ENCODE data around the gene FRAS1. TPM values are rescaled to one million over a fixed set of nuclear protein-coding genes. Genes with fewer than 3 reads are reported as not detected.

Gene FRAS1
- polyA plus RNA-seq, 2 of the 4 experiments (the other 2 are of a cell fraction): 2.3 to 5.8 TPM

DNA sequence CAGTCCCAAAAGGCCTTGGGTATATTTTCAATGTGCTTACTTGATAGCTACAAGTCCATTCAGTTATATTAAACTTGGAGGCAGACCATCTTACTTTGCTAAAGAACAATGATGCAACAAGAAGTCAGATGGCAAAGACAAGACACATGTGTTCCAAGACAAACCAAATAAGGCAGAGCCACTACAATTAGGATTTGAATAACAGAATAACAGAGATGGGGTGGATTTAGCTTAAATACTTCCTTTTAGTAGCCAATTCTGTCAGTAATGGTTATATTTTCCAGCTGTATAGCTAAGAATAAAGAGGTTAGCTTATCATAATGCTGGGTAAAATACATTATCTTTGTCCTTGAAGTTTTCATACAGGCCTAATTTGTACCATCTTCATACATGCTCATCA is 37.7 kb upstream of the FRAS1 start:
- no peaks in the 10 kb centered on the region for H3K4me1 ChIP-seq
- no peak overlapping the region for H3K27ac ChIP-seq
- no peaks in the 10 kb centered on the region for H3K9me3 ChIP-seq
- H3K4me2 ChIP-seq: no peak overlapping the region
- no peak for TF ChIP-seq RNF2 (IDR thresholded peaks at IDR 0.05; ENCODE audit: borderline replicate concordance, low read depth)
- no peak for TF ChIP-seq JUNB (IDR thresholded peaks at IDR 0.05)
- TF ChIP-seq CEBPB (IDR thresholded peaks at IDR 0.05): no peak
- TF ChIP-seq, protein P1, sequence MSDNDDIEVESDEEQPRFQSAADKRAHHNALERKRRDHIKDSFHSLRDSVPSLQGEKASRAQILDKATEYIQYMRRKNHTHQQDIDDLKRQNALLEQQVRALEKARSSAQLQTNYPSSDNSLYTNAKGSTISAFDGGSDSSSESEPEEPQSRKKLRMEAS (IDR thresholded peaks at IDR 0.05): no peak
- TF ChIP-seq CHD4 (IDR thresholded peaks at IDR 0.05; ENCODE audit: borderline replicate concordance): no peak
- TF ChIP-seq MAZ (IDR thresholded peaks at IDR 0.05; ENCODE audit: borderline replicate concordance, low read depth, low read length): no peak
- TF ChIP-seq BHLHE40 (IDR thresholded peaks at IDR 0.05; ENCODE audit: low read depth, low read length): no peak
- TF ChIP-seq RAD21 (conservative IDR thresholded peaks at IDR 0.05 in 1 of 2, IDR thresholded peaks at IDR 0.05 in 1 of 2): no peak
- TF ChIP-seq NFE2L2 (conservative IDR thresholded peaks at IDR 0.05; ENCODE audit: low read length): no peak
- TF ChIP-seq SREBF2 (IDR thresholded peaks at IDR 0.05): no peak
- no peak for FAIRE-seq
- ChIA-PET CTCF (no interaction called here), POLR2A (no interaction called here)
- ATAC-seq: no peak
- no peak overlapping the region for H3K4me3 ChIP-seq
- DNase-seq (ENCODE audit: low read depth in 1 of 2, low spot score in 1 of 2): no peak

DNA sequence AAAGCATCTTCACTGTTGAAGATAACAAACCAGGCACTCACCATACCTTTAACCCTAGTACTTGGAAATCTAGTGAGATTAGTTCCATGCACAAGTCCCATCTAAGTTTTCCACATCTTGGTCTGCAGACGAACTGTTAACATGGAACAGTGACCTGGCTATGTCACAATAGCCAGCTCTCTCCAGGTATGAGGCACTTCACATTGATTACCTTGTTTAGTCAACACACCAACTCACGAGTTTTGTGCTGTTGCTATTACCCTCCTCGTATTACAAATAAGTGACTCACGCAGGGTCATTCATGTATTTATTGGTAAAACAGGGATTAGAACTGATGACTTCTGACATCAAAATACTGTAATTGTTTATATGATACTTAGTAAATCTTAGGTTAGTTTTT is 36.4 kb upstream of the FRAS1 start:
- TF ChIP-seq SMC3 (IDR thresholded peaks at IDR 0.05) (no peak), BHLHE40 (IDR thresholded peaks at IDR 0.05; ENCODE audit: low read depth, low read length) (no peak), GATA3 (IDR thresholded peaks at IDR 0.05; ENCODE audit: borderline replicate concordance) (no peak), ZSCAN20 (CRISPR knock-in tag; IDR thresholded peaks at IDR 0.05) (no peak)
- TF ChIP-seq, protein P2, sequence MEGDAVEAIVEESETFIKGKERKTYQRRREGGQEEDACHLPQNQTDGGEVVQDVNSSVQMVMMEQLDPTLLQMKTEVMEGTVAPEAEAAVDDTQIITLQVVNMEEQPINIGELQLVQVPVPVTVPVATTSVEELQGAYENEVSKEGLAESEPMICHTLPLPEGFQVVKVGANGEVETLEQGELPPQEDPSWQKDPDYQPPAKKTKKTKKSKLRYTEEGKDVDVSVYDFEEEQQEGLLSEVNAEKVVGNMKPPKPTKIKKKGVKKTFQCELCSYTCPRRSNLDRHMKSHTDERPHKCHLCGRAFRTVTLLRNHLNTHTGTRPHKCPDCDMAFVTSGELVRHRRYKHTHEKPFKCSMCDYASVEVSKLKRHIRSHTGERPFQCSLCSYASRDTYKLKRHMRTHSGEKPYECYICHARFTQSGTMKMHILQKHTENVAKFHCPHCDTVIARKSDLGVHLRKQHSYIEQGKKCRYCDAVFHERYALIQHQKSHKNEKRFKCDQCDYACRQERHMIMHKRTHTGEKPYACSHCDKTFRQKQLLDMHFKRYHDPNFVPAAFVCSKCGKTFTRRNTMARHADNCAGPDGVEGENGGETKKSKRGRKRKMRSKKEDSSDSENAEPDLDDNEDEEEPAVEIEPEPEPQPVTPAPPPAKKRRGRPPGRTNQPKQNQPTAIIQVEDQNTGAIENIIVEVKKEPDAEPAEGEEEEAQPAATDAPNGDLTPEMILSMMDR (IDR thresholded peaks at IDR 0.05): no peak
- TF ChIP-seq, protein P3, sequence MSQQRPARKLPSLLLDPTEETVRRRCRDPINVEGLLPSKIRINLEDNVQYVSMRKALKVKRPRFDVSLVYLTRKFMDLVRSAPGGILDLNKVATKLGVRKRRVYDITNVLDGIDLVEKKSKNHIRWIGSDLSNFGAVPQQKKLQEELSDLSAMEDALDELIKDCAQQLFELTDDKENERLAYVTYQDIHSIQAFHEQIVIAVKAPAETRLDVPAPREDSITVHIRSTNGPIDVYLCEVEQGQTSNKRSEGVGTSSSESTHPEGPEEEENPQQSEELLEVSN (IDR thresholded peaks at IDR 0.05; ENCODE audit: borderline replicate concordance, low read depth): no peak
- ATAC-seq (no peak), DNase-seq (ENCODE audit: low read depth in 1 of 2, low spot score in 1 of 2) (no peak), FAIRE-seq (no peak)
- Histone ChIP-seq H3K27ac (no peak overlapping the region), H3K4me3 (no peak overlapping the region), H3K4me1 (no peaks in the 10 kb centered on the region), H3K4me2 (no peak overlapping the region), H3K9me3 (no peaks in the 10 kb centered on the region)
- ChIA-PET CTCF (no interaction called here), POLR2A (no interaction called here)
- 56% methylated on average over 4 of the region's 4 CpGs for WGBS (ENCODE audit: missing lambda C conversion rate)

DNA sequence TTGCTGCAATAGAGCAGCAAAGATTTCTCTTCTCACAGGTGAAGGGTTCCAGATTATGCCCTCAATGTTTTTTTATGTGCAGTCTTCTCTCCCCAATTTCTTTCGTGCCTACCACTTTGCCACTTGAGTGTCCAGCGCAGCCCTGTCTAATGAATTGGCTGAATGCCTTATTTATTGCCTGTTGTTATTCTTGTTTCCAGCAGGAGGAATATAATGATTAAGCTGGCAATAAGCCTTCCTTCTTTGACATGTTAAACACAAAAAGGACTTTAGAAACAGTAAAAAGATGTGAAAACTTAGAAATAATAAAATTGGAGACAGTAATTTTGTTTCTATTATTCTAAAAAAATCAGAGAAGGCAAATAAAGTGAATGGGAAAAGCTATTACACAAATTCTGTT is 34.6 kb upstream of the FRAS1 start:
- ChIA-PET POLR2A (no interaction called here), CTCF (no interaction called here)
- H3K4me3 ChIP-seq: no peak overlapping the region
- no peak overlapping the region for H3K4me2 ChIP-seq
- 61% methylated on average over 2 of the region's 2 CpGs for WGBS (ENCODE audit: missing lambda C conversion rate)
- DNase-seq (ENCODE audit: low read depth in 1 of 2, low spot score in 1 of 2) (no peak), ATAC-seq (no peak), FAIRE-seq (no peak)
- H3K4me1 ChIP-seq: no peaks in the 10 kb centered on the region
- H3K9me3 ChIP-seq: no peaks in the 10 kb centered on the region
- TF ChIP-seq HMGXB4 (CRISPR knock-in tag; IDR thresholded peaks at IDR 0.05; ENCODE audit: borderline replicate concordance): no peak
- TF ChIP-seq EP300 (IDR thresholded peaks at IDR 0.05): no peak
- TF ChIP-seq RCOR1 (IDR thresholded peaks at IDR 0.05; ENCODE audit: low read depth, low read length): no peak
- no peak for TF ChIP-seq REST (IDR thresholded peaks at IDR 0.05)
- TF ChIP-seq GATA3 (IDR thresholded peaks at IDR 0.05; ENCODE audit: borderline replicate concordance): no peak
- TF ChIP-seq RAD21 (conservative IDR thresholded peaks at IDR 0.05 in 1 of 2, IDR thresholded peaks at IDR 0.05 in 1 of 2): no peak
- TF ChIP-seq, protein P3 (IDR thresholded peaks at IDR 0.05; ENCODE audit: borderline replicate concordance, low read depth): no peak
- TF ChIP-seq CHD4 (IDR thresholded peaks at IDR 0.05; ENCODE audit: borderline replicate concordance): no peak
- H3K27ac ChIP-seq: no peak overlapping the region
